GM23248 (cell line): ENCODE data around the gene HECTD1. TPM values are rescaled to one million over a fixed set of nuclear protein-coding genes. Genes with fewer than 3 reads are reported as not detected.
A peak's percentile ranks its signal among the peaks of the same experiment; 100 is the strongest.

Experiments used
- DNase-seq: peaks from one replicate; pipeline ENCODE4 v3.0.0-alpha.2; 2015
- H2AFZ ChIP-seq: fragments of 200-600 bp; sonication (generic); 2 replicates; pipeline ENCODE4 v1.6.1; 2016; ENCODE audit warnings: antibody characterized with exemption
- H3F3A ChIP-seq: fragments of 200-600 bp; sonication (generic); 2 replicates; pipeline ENCODE4 v1.6.1; 2016; ENCODE audit warnings: mild to moderate bottlenecking, antibody characterized with exemption, mixed run types; ENCODE audit not compliant: insufficient read depth
- H3K27ac ChIP-seq: fragments of 200-600 bp; sonication (generic); 2 replicates; pipeline ENCODE4 v1.5.1; 2016; ENCODE audit warnings: mild to moderate bottlenecking
- H3K27me3 ChIP-seq: fragments of 200-600 bp; sonication (generic); replicated peaks from 2 replicates; pipeline ENCODE4 v1.6.1; 2016; ENCODE audit warnings: mild to moderate bottlenecking; ENCODE audit not compliant: insufficient read depth
- H3K36me3 ChIP-seq: fragments of 200-600 bp; sonication (generic); 2 replicates; pipeline ENCODE4 v1.6.1; 2016; ENCODE audit warnings: low read depth, mild to moderate bottlenecking
- H3K4me1 ChIP-seq: fragments of 200-600 bp; sonication (generic); 2 replicates; pipeline ENCODE4 v1.6.1; 2016; ENCODE audit warnings: mild to moderate bottlenecking; ENCODE audit not compliant: insufficient read depth
- H3K4me2 ChIP-seq: fragments of 200-600 bp; sonication (generic); one replicate; pipeline ENCODE4 v1.6.1; 2016; ENCODE audit warnings: mild to moderate bottlenecking; ENCODE audit not compliant: unreplicated experiment
- H3K4me3 ChIP-seq: fragments of 200-600 bp; sonication (generic); 2 replicates; pipeline ENCODE4 v1.5.1; 2016; ENCODE audit warnings: mild to moderate bottlenecking
- H3K79me2 ChIP-seq: fragments of 200-600 bp; sonication (generic); 2 replicates; pipeline ENCODE4 v1.6.1; 2016; ENCODE audit warnings: mild to moderate bottlenecking; ENCODE audit not compliant: insufficient read depth
- H3K9ac ChIP-seq: fragments of 200-600 bp; sonication (generic); 2 replicates; pipeline ENCODE4 v1.6.1; 2016; ENCODE audit warnings: mild to moderate bottlenecking
- H3K9me2 ChIP-seq: fragments of 200-600 bp; sonication (generic); 2 replicates; pipeline ENCODE4 v1.6.1; 2016; ENCODE audit warnings: mixed run types, mild to moderate bottlenecking, moderate library complexity; ENCODE audit not compliant: insufficient read depth
- H3K9me3 ChIP-seq: fragments of 200-600 bp; sonication (generic); one replicate; pipeline ENCODE4 v1.6.1; 2017; ENCODE audit warnings: low read depth
- H4K20me1 ChIP-seq: fragments of 200-600 bp; sonication (generic); 2 replicates; pipeline ENCODE4 v1.6.0; 2016; ENCODE audit not compliant: insufficient read depth
- EZH2 ChIP-seq: fragments of 200-600 bp; sonication (generic); IDR thresholded peaks from 2 replicates; pipeline ENCODE4 v1.6.1; 2018; ENCODE audit warnings: antibody characterized with exemption, mild to moderate bottlenecking; ENCODE audit not compliant: insufficient read depth, poor library complexity, severe bottlenecking
- EZH2phosphoT487 ChIP-seq: fragments of 200-600 bp; sonication (generic); IDR thresholded peaks from 2 replicates; pipeline ENCODE4 v1.6.1; 2018; ENCODE audit warnings: antibody characterized with exemption, moderate library complexity, mild to moderate bottlenecking, low read depth; ENCODE audit not compliant: insufficient read depth
- WGBS, 2 experiments: methylation state at CpG; one replicate each; pipeline ENCODE4 v1.1.6; 2015 to 2017; ENCODE audit warnings: low lambda C conversion rate in 2 of 2, low coverage in 1 of 2; ENCODE audit errors: missing lambda C conversion rate in 2 of 2; 5-methylcytosine and 5-hydroxymethylcytosine counted together
- in situ Hi-C: fragments of 300-500 bp; cut with MboI; formaldehyde crosslinking; loops from 2 replicates; pipeline ENCODE4 v1.15.0; 2020
- polyA plus RNA-seq: library from polyadenylated mRNA; unstranded; fragments of >200 nt; fragmentation: Nextera tagmentation; extraction: Ambion mirVana; gene quantifications from 2 replicates; pipeline ENCODE4 v1.2.1, GENCODE V29; 2016
- total RNA-seq: library from RNA; depleted of rRNA; stranded (reverse); fragments of >200 nt; shearing (Covaris generic); gene quantifications from 2 replicates; pipeline ENCODE4 v1.2.3, GENCODE V29; 2014

Gene HECTD1
- total and polyA plus RNA-seq, 2 experiments from 2014 or later: 44.5 to 145 TPM

DNA sequence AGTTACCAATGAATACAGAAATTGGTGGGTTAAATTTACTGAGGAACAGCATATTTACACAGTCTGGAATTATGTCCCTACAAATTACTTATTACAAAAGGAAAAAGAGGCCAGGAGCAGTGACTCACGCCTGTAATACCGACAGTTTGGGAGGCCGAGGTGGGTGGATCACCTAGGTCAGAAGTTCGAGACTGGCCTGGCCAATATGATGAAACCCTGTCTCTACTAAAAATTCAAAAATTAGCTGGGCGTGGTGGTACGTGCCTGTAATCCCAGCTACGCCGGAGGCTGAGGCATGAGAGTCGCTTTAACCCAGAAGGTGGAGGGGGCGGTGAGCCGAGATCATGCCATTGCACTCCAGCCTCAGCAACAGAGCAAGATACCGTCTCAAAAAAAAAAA is 52.6 kb downstream of the HECTD1 start:
- H3K9me2 ChIP-seq: no peaks in the 10 kb centered on the region
- in situ Hi-C loops: no loop called here

DNA sequence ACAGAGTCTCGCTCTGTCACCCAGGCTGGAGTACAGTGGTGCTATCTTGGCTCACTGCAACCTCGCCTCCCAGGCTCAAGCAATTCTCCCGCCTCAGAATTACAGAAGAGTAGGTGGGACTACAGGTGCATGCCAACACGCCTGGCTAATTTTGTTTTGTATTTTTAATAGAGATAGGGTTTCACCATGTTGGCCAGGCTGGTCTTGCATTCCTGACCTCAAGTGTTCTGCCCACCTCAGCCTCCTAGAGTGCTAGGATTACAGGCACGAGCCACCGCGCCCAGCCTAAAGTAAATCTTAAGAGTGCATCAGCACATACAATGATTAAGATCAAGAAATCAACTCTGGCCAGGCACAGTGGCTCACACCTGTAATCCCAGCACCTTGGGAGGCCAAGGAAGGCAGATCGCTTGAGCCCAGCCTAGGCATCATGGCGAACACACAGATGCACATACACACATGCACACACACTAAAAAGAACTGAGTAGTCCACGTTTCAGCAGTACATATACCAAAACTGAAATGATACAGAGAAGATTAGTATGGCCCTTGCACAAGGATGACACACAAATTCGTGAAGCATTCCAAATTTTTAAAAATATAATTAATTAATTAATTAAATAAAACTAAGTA is 65.0 kb downstream of the HECTD1 start:
- no peak for DNase-seq
- Histone ChIP-seq H3K79me2 (0 out of 2 replicates have a peak, but pooled peaks cover 4% of the 10 kb centered on the region), H3K9me2 (no peaks in the 10 kb centered on the region), H4K20me1 (no peaks in the 10 kb centered on the region), H3F3A (0 out of 2 replicates have a peak, but pooled peaks cover 4% of the 10 kb centered on the region), H3K27ac (no peak overlapping the region), H3K9ac (no peak overlapping the region), H3K4me2 (no peak overlapping the region), H3K9me3 (no peaks in the 10 kb centered on the region), H2AFZ (no peak overlapping the region), H3K36me3 (peaks cover 55% of the 10 kb centered on the region), H3K27me3 (no peaks in the 10 kb centered on the region), H3K4me1 (no peaks in the 10 kb centered on the region), H3K4me3 (no peak overlapping the region)
- in situ Hi-C loops: no loop called here
- TF ChIP-seq EZH2phosphoT487: no peak
- TF ChIP-seq EZH2: no peak
- WGBS, 2 experiments: 93 to 94% methylated on average over 11 of the region's 11 CpGs

More for the DNA sequence above, 52.6 kb downstream of the HECTD1 start:
- Histone ChIP-seq H3K4me3 (no peak overlapping the region), H4K20me1 (no peaks in the 10 kb centered on the region), H3K4me2 (no peak overlapping the region), H3K79me2 (peaks cover 40% of the 10 kb centered on the region), H3K27me3 (no peaks in the 10 kb centered on the region), H3F3A (0 out of 2 replicates have a peak, but pooled peaks cover 6% of the 10 kb centered on the region), H3K4me1 (peaks cover 17% of the 10 kb centered on the region), H2AFZ (no peak overlapping the region), H3K27ac (peak overlapping the region; percentile 37), H3K9me3 (no peaks in the 10 kb centered on the region), H3K9ac (no peak overlapping the region), H3K36me3 (peaks cover 31% of the 10 kb centered on the region)
- TF ChIP-seq EZH2 (no peak), EZH2phosphoT487 (no peak)
- WGBS, 2 experiments: 45 to 49% methylated on average over 8 to 12 of the region's 12 CpGs
- DNase-seq: peak; percentile 63

DNA sequence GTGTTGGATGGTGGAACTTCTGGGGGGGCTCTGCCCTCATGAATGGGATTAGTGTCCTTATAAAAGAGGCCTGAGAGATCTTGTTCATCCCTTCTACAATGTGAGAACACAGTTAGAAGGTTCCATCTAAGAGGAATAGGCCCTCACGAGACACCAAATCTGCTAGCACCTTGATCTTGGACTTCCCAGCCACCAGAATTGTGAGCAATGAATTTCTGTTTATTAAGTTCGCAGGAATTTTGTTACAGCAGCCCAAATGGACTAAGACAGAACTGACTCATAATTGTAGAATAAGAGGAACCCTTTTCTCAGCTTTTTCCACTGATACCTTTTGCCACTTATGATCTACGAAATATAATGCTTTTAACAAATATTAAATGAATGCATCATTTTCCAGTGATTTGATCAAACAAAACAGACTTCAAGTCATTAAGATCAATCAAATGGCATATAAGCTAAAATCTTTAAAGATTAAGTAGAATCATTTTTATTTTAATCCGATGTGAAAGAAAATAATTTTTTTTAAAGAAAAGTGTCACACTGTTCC is 68.2 kb downstream of the HECTD1 start:
- no peaks in the 10 kb centered on the region for H3K4me1 ChIP-seq
- H3K4me3 ChIP-seq: no peak overlapping the region
- H3K9me2 ChIP-seq: no peaks in the 10 kb centered on the region
- no peak overlapping the region for H3K4me2 ChIP-seq
- DNase-seq: no peak
- H3K27ac ChIP-seq: no peak overlapping the region
- no peaks in the 10 kb centered on the region for H3K27me3 ChIP-seq
- H3K9me3 ChIP-seq: no peaks in the 10 kb centered on the region
- no peaks in the 10 kb centered on the region for H4K20me1 ChIP-seq
- H2AFZ ChIP-seq: no peak overlapping the region
- peaks cover 57% of the 10 kb centered on the region for H3K36me3 ChIP-seq
- 0 out of 2 replicates have a peak, but pooled peaks cover 4% of the 10 kb centered on the region for H3F3A ChIP-seq
- 0 out of 2 replicates have a peak, but pooled peaks cover 9% of the 10 kb centered on the region for H3K79me2 ChIP-seq
- H3K9ac ChIP-seq: no peak overlapping the region
- WGBS, 2 experiments: 98 to 99% methylated on average over 4 of the region's 4 CpGs
- in situ Hi-C loops: no loop called here
- TF ChIP-seq EZH2phosphoT487 (no peak), EZH2 (no peak)

DNA sequence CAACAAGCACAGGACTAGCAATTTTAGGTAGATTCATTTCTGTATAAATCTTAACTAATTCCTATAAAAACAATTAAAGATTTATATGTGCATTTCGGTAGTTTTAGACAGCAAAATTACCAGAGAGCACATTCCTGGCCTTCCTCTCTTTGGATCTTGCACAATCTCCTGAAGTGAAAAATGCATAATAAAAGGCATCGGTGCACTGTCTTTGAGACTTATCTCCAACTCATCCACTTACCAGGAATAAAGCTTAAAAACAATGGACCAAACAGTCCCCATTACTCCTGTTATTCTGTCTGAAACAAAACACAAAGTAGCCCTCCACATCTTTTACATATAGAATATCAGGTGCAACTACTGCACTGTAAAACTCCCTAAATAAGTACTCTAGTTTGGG is 69.3 kb downstream of the HECTD1 start:
- Histone ChIP-seq H2AFZ (no peak overlapping the region), H4K20me1 (no peaks in the 10 kb centered on the region), H3K4me2 (no peak overlapping the region), H3K9me3 (no peaks in the 10 kb centered on the region), H3K4me3 (no peak overlapping the region), H3K9me2 (no peaks in the 10 kb centered on the region), H3K27ac (no peak overlapping the region), H3K27me3 (no peaks in the 10 kb centered on the region), H3K36me3 (peaks cover 57% of the 10 kb centered on the region), H3F3A (0 out of 2 replicates have a peak, but pooled peaks cover 4% of the 10 kb centered on the region), H3K79me2 (0 out of 2 replicates have a peak, but pooled peaks cover 9% of the 10 kb centered on the region), H3K4me1 (no peaks in the 10 kb centered on the region), H3K9ac (no peak overlapping the region)
- no peak for TF ChIP-seq EZH2phosphoT487
- no peak for TF ChIP-seq EZH2
- no peak for DNase-seq
- 86 to 91% methylated on average over 2 of the region's 2 CpGs for WGBS, 2 experiments
- in situ Hi-C loops: no loop called here
